Measurements from ENCODE around the gene JAM2. TPM values are rescaled to one million over a fixed set of nuclear protein-coding genes. Genes with fewer than 3 reads are reported as not detected.

The JAM2 gene
- total RNA-seq, 2 experiments from 2014 or later = 0.05 to 0.23 TPM

DNA sequence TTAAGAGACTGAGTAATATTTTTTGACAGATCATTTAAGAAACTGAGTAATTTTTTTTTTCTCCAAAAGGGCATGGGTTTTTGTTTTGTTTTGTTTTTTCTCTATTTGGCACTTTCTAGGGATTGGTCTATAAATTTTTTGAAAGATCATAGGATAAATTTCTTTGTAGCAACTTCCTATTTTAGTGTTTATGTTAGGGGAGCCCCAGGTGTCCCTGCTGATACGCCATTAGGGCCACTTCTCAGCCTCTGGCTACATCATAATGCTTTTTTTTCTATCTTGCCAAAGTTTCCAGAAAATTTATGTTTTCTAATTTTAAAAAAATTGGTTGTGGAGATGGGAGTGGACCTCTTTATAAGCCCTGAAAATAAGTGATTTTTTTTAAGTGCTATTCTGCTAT lies 98.4 kb downstream of the JAM2 start:
- Mint-ChIP-seq H3K9me3 (no peaks in the 10 kb centered on the region), H3K27ac (no peak overlapping the region), H3K36me3 (ENCODE audit: low read depth) (peaks cover 6% of the 10 kb centered on the region), H3K4me3 (no peak overlapping the region), H3K27me3 (no peaks in the 10 kb centered on the region), H3K4me1 (peaks cover 44% of the 10 kb centered on the region)
- DNase-seq = no peak
- ChIA-PET POLR2A (no interaction called here), CTCF (interaction anchor here (1.5 kb wide), 1 partner anchor 11 kb away, joined by 5 read pairs; no protein-coding TSS in a partner anchor)

- no peak for DNase-seq
- no peak overlapping the region for H3K4me3 Mint-ChIP-seq
- CTCF ChIA-PET = interaction anchor here (0.6 to 1.0 kb wide), 3 partner anchors 24 to 79 kb away, joined by 3 to 4 read pairs (median 4); no protein-coding TSS in a partner anchor
- peaks cover 11% of the 10 kb centered on the region for H3K4me1 Mint-ChIP-seq
- POLR2A ChIA-PET = no interaction called here
- H3K36me3 Mint-ChIP-seq (ENCODE audit: low read depth) = peaks cover 8% of the 10 kb centered on the region
- no peaks in the 10 kb centered on the region for H3K9me3 Mint-ChIP-seq
- no peak overlapping the region for H3K27ac Mint-ChIP-seq
- H3K27me3 Mint-ChIP-seq = no peaks in the 10 kb centered on the region
Measured at GRCh38 chr21:25742900-25743299, 103.8 kb downstream of the JAM2 start.

GRCh38 chr21:25744854-25745253 lies 105.8 kb downstream of the JAM2 start:
- CTCF ChIA-PET = interaction anchor here (0.9 to 2.0 kb wide), 2 partner anchors 10 to 118 kb away, joined by 3 to 5 read pairs; no protein-coding TSS in a partner anchor
- peaks cover 9% of the 10 kb centered on the region for H3K4me1 Mint-ChIP-seq
- no peak overlapping the region for H3K27ac Mint-ChIP-seq
- H3K36me3 Mint-ChIP-seq (ENCODE audit: low read depth) = peaks cover 18% of the 10 kb centered on the region
- no peak overlapping the region for H3K4me3 Mint-ChIP-seq
- H3K9me3 Mint-ChIP-seq = no peaks in the 10 kb centered on the region
- H3K27me3 Mint-ChIP-seq = no peaks in the 10 kb centered on the region
- no peak for DNase-seq
- POLR2A ChIA-PET = no interaction called here

DNA sequence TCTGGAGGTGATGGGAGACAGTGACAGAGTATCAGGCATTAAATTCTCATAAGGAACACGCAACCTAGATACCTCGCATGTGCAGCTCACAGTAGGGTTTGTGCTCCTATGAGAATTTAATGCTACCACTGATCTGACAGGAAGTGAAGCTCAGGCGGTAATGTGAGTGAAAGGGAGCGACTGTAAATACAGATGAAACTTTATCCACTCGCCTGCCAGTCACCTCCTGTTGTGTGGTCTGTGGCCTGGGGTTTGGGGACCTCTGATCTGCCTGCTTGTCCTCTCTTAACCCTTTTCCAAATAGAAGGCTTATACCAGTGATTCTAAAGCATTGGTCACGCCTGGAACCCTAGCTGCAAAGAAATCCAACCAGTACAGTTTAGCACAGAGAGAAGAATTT lies 111.0 kb downstream of the JAM2 start:
- no peaks in the 10 kb centered on the region for H3K27me3 Mint-ChIP-seq
- CTCF ChIA-PET = interaction anchor here (1.8 kb wide), 1 partner anchor 51 kb away, joined by 7 read pairs; no protein-coding TSS in a partner anchor
- H3K36me3 Mint-ChIP-seq (ENCODE audit: low read depth) = peaks cover 38% of the 10 kb centered on the region
- peak overlapping the region; percentile 89 for H3K27ac Mint-ChIP-seq
- H3K9me3 Mint-ChIP-seq = no peaks in the 10 kb centered on the region
- peaks cover 13% of the 10 kb centered on the region for H3K4me1 Mint-ChIP-seq
- DNase-seq = peak; percentile 42
- POLR2A ChIA-PET = no interaction called here
- no peak overlapping the region for H3K4me3 Mint-ChIP-seq

- no peak for DNase-seq
- H3K4me1 Mint-ChIP-seq = peaks cover 34% of the 10 kb centered on the region
- ChIA-PET CTCF (no interaction called here), POLR2A (no interaction called here)
- no peak overlapping the region for H3K27ac Mint-ChIP-seq
- no peaks in the 10 kb centered on the region for H3K9me3 Mint-ChIP-seq
- no peaks in the 10 kb centered on the region for H3K27me3 Mint-ChIP-seq
- peaks cover 51% of the 10 kb centered on the region for H3K36me3 Mint-ChIP-seq (ENCODE audit: low read depth)
- H3K4me3 Mint-ChIP-seq = no peak overlapping the region
Measured at GRCh38 chr21:25752416-25752815, 113.4 kb downstream of the JAM2 start.

DNA sequence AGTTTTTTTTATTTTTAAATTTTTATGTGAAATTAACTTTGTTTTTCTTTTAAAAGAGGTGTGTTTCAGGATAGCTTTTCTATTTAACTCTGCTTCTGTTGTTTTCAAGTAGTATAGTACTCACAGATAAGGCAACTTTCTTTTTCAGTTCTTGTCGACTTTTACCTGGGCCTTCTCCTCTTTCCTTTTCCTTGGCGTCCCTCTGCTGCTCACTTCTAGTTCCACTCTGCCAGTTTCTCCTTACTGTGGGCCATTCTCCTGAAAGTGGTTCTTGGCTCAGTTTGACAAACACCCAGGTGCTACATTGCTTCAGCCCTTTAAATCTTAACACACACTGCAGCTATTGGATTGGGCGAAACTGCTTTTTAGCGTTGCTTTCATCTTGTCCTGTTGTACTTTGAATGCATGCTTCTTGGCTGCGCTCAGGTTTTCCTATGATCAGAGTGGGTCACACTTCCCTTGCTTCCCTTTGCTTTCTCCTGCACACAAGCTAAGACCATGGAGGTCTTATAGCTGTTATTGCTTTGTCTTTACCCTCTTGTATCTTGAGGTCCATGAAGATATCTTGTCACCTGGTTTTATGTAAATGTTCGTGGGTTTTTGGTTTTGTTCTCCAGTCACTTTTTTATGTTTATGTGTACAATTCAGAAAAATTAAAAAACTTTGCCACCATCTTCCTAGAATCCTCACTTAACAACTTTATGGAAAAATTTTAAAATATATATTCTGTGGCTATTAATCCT lies 117.3 kb downstream of the JAM2 start:
- no peak for DNase-seq
- Mint-ChIP-seq H3K36me3 (ENCODE audit: low read depth) (peaks cover 62% of the 10 kb centered on the region), H3K27me3 (no peaks in the 10 kb centered on the region), H3K27ac (peak overlapping the region; percentile 78), H3K4me1 (peaks cover 40% of the 10 kb centered on the region), H3K9me3 (no peaks in the 10 kb centered on the region), H3K4me3 (peak overlapping the region; percentile 58)
- ChIA-PET POLR2A (no interaction called here), CTCF (no interaction called here)

DNA sequence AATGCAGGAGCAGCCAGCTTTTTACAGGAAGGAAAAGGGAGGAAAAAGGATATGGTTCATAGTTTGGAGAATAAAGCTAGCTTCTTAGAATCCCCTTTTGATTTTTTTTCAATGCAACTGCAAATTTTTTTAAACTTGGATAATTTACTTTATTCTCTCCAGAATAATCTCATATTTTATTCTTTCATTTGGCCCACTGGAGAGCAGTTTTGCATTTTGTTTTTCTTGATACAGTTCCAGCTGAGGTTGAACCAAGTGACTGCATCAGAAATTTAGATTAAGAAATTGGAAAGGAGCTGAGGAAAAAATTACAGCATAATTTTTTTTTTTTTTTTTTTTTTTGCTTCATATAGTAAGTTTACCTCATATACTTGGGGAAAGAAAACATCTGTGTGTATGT lies 118.5 kb downstream of the JAM2 start:
- H3K36me3 Mint-ChIP-seq (ENCODE audit: low read depth) = peaks cover 56% of the 10 kb centered on the region
- H3K27ac Mint-ChIP-seq = peak overlapping the region; percentile 37
- peaks cover 40% of the 10 kb centered on the region for H3K4me1 Mint-ChIP-seq
- no peak for DNase-seq
- ChIA-PET POLR2A (no interaction called here), CTCF (interaction anchor here (0.6 to 0.7 kb wide), 3 partner anchors 11 to 66 kb away, joined by 3 read pairs; no protein-coding TSS in a partner anchor)
- no peak overlapping the region for H3K4me3 Mint-ChIP-seq
- H3K9me3 Mint-ChIP-seq = no peaks in the 10 kb centered on the region
- no peaks in the 10 kb centered on the region for H3K27me3 Mint-ChIP-seq

- peaks cover 52% of the 10 kb centered on the region for H3K36me3 Mint-ChIP-seq (ENCODE audit: low read depth)
- no peak for DNase-seq
- H3K9me3 Mint-ChIP-seq = no peaks in the 10 kb centered on the region
- H3K27ac Mint-ChIP-seq = no peak overlapping the region
- H3K4me1 Mint-ChIP-seq = peaks cover 40% of the 10 kb centered on the region
- ChIA-PET POLR2A (no interaction called here), CTCF (interaction anchor here (0.9 kb wide), 1 partner anchor 41 kb away, joined by 4 read pairs; no protein-coding TSS in a partner anchor)
- H3K27me3 Mint-ChIP-seq = no peaks in the 10 kb centered on the region
- H3K4me3 Mint-ChIP-seq = no peak overlapping the region
Measured at GRCh38 chr21:25759573-25759972, 120.5 kb downstream of the JAM2 start.

DNA sequence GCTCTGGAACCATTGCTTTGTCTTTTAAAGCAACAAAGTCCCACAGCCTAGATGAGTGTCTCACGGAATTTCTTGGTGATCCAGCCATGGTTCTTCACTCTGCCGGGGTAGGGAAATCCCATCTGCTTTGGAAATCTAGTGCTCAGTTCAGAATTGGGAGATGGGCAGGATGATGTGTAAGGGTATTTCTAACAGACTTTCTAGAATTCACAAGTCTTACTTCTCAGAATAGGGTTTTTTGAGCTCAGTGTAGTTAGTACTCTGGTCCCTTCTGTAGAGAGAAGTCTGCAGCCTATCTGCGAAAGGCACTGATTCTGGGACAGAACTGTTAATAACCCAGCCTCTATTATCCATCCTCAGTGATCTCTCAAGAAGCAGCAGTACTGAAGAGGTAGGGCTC lies 121.0 kb downstream of the JAM2 start:
- Mint-ChIP-seq H3K4me3 (no peak overlapping the region), H3K4me1 (peaks cover 40% of the 10 kb centered on the region), H3K9me3 (no peaks in the 10 kb centered on the region), H3K36me3 (ENCODE audit: low read depth) (peaks cover 54% of the 10 kb centered on the region), H3K27ac (no peak overlapping the region), H3K27me3 (no peaks in the 10 kb centered on the region)
- CTCF ChIA-PET = interaction anchor here (0.7 to 0.9 kb wide), 2 partner anchors 41 to 411 kb away, joined by 4 read pairs; partner anchors contain the start of gene APP
- POLR2A ChIA-PET = interaction anchor here (0.6 kb wide), 1 partner anchor 26 kb away, joined by 3 read pairs; the partner anchor contains the start of genes ATP5PF and GABPA
- DNase-seq = no peak

DNA sequence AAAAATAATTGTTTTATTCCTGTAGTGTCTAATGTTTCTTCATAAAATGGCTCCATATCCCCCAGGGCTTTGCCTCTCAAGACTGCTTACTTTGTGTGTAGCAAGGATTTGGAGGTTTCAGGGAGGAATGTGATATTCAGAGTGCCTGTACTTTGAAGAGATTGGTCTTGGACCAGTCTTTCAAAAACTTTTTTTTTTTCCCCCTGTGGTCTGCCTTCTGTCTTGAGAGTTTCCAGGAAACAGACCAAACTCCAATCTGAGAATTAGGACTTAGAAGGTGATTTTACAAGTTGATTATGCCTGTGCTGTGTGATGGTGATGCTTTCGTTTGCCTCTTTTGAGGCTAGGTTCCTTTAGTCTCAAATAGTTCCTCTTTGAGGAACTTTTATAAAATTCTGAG lies 121.6 kb downstream of the JAM2 start:
- Mint-ChIP-seq H3K36me3 (ENCODE audit: low read depth) (peaks cover 55% of the 10 kb centered on the region), H3K27ac (no peak overlapping the region)

GRCh38 chr21:25764065-25764464 lies 125.0 kb downstream of the JAM2 start:
- no peak overlapping the region for H3K27ac Mint-ChIP-seq
- H3K36me3 Mint-ChIP-seq (ENCODE audit: low read depth) = peaks cover 38% of the 10 kb centered on the region
- DNase-seq = no peak
- no peaks in the 10 kb centered on the region for H3K27me3 Mint-ChIP-seq
- no peaks in the 10 kb centered on the region for H3K9me3 Mint-ChIP-seq
- ChIA-PET POLR2A (no interaction called here), CTCF (no interaction called here)
- no peak overlapping the region for H3K4me3 Mint-ChIP-seq
- peaks cover 11% of the 10 kb centered on the region for H3K4me1 Mint-ChIP-seq

More for the DNA sequence above, 121.6 kb downstream of the JAM2 start:
- no peak for DNase-seq
- CTCF ChIA-PET = interaction anchor here (0.7 kb wide), 1 partner anchor 410 kb away, joined by 4 read pairs; the partner anchor contains the start of gene APP
- Mint-ChIP-seq H3K4me3 (no peak overlapping the region), H3K9me3 (no peaks in the 10 kb centered on the region), H3K27me3 (no peaks in the 10 kb centered on the region), H3K4me1 (peaks cover 35% of the 10 kb centered on the region)
- POLR2A ChIA-PET = no interaction called here
